Left ventricle myocardium superior (tissue), 1 donor: ENCODE data around the gene TXLNB. TPM values are rescaled to one million over a fixed set of nuclear protein-coding genes. Genes with fewer than 3 reads are reported as not detected.

Experiments
- ATAC-seq: fragments of 200-7000 bp; cut with Tn5 transposase; one replicate; pipeline ENCODE4 v1.9.1; 2020; ENCODE audit warnings: mild to moderate bottlenecking, moderate library complexity
- DNase-seq: peaks from one replicate; pipeline ENCODE4 v3.0.0-alpha.2; 2020
- intact Hi-C: fragments of 100-400 bp; cut with micrococcal nuclease; formaldehyde crosslinking; loops from one replicate; pipeline ENCODE4 v1.11.0; 2022
- total RNA-seq: library from RNA; stranded (reverse); fragmentation: NEBNext Ultra II Directional; extraction: Animal tissue kit (Norgen Biotek cat#: 25700); gene quantifications from one replicate; pipeline ENCODE4 v1.2.1, GENCODE V29; 2021
- donor health status: DM: no; HTN: yes; CAD: no; lungs with severe emphysema.

The TXLNB gene
- total RNA-seq, 1 donor from 2014 or later = 133 TPM

DNA sequence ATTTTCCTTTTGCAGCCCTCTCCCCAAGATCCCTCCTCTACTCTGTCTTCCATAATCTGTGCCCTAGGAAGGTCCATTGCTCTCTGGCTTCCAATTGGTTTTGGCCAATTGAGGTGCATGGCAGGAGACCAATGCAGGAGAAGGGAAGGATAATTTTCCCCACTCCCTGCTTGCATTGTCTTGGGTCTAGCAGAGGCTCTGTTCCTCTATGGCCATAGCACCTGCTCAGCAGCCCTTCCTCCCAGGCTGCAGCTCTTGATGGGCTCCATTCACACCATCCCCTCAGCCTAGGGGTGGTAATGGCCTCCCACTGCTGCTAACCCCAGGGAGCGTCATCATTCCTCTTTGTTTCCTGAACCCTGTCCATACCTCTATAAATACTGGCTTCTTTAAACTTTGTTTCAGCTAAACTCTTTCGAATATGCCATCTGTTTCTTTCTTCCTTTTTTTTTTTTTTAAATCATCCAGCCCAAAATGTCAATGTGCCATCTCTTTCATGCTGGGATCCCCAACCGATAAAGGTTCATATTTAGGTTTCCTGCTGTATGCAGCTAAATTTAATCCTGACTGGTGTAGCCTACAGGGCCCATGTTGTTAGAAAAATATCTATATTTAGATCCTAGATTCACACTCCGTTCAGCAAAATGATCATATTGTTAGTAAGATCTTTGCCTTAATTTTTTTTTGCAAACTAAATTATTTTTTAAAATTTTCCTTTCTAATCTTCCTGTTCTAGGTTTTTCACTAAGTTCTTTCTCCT lies 93.1 kb downstream of the TXLNB start:
- no peak for ATAC-seq
- intact Hi-C loops = no loop called here

DNA sequence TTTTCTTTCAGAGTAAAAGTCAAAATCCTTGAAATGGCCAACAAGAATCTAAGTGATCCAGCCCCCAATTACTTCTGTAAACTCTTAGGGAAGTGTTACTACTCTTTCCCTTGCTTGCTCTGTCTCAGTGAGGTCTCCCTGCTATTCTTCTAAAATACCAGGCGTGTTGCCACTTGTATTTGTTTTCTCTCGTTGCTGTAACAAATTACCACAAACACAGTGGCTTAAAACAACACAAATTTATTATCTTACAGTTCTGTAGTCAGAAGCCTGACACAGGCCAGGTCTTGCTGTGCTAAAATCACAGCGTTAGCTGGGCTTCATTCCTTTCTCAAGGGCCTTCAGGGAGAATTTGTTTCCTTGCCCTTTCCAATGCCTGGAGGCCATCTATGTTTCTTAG lies 97.1 kb downstream of the TXLNB start:
- intact Hi-C loops = no loop called here
- DNase-seq (no peak), ATAC-seq (no peak)

More for the DNA sequence above, 93.1 kb downstream of the TXLNB start:
- no peak for DNase-seq

Other genes starting within 250 kb of the TXLNB start
- gene HECA, start 156.9 kb downstream of the TXLNB start, total RNA-seq = 63.3 TPM
- 172 TPM for gene CITED2, start 82.7 kb upstream of the TXLNB start, total RNA-seq